ENCODE data around the gene LRFN2. TPM values are rescaled to one million over a fixed set of nuclear protein-coding genes. Genes with fewer than 3 reads are reported as not detected.

LRFN2 gene
- total RNA-seq, 1 experiment from 2014 or later, result not detected

GRCh38 chr6:40350747-40351217, 236.4 kb downstream of the LRFN2 start:
- DNase-seq (ENCODE audit: low read depth), result no peak

DNA sequence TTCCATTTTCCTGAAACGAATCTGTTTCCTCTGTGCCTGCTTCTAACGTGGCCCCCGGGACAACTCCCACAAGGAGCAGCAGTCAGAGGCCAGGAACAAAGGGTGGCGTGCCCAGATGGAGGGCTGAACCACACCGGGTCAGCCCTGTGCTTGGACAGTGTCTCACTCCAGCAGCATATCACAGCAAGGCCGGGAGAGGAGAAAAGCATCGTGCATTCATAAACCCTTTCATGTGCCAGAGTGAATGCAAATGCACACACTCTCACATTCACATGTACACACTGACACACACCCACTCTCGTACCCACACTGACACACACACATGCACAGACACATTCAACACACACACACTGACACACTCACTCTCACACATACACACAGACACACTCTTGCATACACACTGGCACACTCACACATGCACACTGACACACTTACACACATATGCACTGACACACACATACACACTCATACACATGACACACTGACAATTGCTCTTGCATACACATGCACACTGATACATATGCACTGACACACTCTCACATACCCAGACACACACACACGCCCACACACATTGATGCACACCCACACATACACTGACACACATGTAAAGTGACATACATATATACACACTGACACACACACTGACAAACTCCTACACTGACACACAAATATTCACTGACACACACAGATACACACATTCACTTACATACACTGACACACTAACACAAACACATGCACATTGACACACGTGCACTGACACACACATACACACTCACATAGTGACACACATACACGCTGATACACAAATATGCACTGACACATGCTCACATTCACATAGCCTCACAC, 237.0 kb downstream of the LRFN2 start:
- peak; percentile 15 for DNase-seq (ENCODE audit: low read depth)

- peak; percentile 55 for DNase-seq (ENCODE audit: low read depth)
These were observed 237.9 kb downstream of the LRFN2 start for GRCh38 chr6:40349123-40349900.

GRCh38 chr6:40348591-40348990, 238.6 kb downstream of the LRFN2 start:
- no peak for DNase-seq (ENCODE audit: low read depth)

- peak; percentile 23 for DNase-seq (ENCODE audit: low read depth)
These were observed 239.6 kb downstream of the LRFN2 start for GRCh38 chr6:40347571-40348011.

DNA sequence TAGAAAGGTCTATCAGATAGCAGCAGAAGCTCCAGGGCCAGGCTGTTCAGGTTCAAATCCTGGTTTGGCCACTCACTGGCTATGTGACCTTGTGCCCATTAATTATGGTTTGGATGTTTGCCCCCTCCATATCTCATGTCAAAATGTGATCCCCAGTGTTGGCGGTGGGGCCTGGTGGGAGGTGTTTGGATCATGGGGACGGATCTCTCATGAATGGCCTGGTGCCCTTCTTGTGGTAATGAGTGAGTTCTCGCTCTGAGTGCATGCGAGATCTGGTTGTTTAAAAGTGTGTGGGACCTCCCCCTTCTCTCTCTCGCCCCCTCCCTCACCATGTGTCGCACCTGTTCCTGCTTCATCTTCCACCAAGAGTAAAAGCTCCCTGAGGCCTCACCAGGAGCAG, 240.9 kb downstream of the LRFN2 start:
- DNase-seq (ENCODE audit: low read depth), result no peak

GRCh38 chr6:40344566-40345167, 242.5 kb downstream of the LRFN2 start:
- no peak for DNase-seq (ENCODE audit: low read depth)

GRCh38 chr6:40343877-40344565, 243.1 kb downstream of the LRFN2 start:
- DNase-seq (ENCODE audit: low read depth), result no peak

DNA sequence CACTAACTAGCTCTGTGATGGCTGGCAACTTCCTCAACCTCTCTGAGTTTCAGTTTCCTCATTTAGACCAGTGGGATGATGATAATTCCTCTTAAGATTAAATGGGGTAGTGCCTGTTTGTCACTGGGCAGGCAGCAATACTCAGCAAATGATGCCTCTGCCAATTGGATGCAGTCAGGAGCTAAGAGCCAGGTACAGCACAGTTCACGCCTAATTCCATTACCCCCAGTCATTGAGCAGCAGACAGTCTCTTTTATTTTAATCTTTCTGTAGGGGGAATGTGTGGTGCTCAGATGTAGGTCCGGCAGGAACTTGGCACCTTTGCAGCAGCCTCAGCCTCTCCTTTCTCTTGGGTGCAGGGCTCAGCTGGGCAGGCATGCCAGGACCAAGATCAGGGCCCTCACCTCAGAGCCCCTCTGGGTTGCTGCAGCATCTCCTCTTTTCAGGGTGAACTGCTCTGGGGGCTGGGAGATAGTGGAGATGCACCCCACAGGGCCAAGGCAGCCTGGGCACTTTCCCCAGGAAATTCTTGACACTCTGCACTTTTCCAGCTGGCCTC, 243.8 kb downstream of the LRFN2 start:
- DNase-seq (ENCODE audit: low read depth), result no peak

GRCh38 chr6:40342723-40343122, 244.4 kb downstream of the LRFN2 start:
- no peak for DNase-seq (ENCODE audit: low read depth)

- no peak for DNase-seq (ENCODE audit: low read depth)
These were observed 245.4 kb downstream of the LRFN2 start for GRCh38 chr6:40341726-40342125.

All from M059J (cell line).